Stimulated activated CD8-positive, alpha-beta memory T cell treated with anti-CD3 and anti-CD28 coated beads, Interleukin-4, amount 100 ng/mL, for 24 hours (primary cell): ENCODE results near the gene CCDC47.

Source experiments
- DNase-seq: peaks from one replicate; pipeline ENCODE4 v3.0.0-alpha.2; 2020; ENCODE audit warnings: low read depth

CCDC47 gene

GRCh38 chr17:63783522-63783921 lies 10.1 kb upstream of the CCDC47 start:
- no peak for DNase-seq

DNA sequence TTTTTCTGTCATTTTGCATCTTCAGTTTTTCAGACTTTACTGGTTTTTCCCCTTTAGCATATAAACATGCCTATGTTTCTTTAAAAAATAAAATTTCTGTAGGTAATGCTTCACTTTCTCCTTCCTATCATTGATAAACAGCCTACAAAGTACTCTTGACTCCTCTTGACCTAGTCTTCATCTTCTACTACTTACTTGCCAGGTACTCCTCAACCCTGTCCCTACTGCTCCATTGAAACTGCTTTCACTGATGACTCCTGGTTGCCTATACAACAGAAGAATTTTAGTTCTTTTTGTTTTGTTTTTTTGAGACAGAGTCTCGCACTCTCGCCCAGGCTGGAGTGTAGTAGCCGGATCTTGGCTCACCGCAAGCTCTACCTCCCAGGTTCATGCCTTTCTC lies 7.5 kb upstream of the CCDC47 start:
- DNase-seq, result no peak

DNA sequence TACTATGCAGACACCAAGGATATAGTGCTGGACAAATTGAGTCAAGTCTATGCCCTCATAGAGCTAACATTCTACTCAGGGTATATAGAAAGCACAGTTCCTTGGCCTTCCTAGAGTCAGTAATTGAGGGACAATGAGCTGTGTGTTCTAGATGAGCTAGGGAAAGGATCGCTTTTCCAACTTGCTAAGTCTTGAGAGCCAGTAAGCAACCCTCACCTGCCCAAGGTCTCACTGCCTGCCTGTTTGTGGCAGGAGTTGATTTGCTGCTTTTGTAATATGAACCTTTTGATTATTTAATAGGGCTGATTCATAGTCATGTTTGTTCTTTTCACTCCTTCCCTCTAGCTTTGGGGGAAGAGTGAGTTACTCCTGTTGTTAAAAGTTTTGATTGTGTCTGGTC lies 7.1 kb upstream of the CCDC47 start:
- DNase-seq, result no peak

GRCh38 chr17:63775420-63775819 lies 2.0 kb upstream of the CCDC47 start:
- DNase-seq, result no peak

DNA sequence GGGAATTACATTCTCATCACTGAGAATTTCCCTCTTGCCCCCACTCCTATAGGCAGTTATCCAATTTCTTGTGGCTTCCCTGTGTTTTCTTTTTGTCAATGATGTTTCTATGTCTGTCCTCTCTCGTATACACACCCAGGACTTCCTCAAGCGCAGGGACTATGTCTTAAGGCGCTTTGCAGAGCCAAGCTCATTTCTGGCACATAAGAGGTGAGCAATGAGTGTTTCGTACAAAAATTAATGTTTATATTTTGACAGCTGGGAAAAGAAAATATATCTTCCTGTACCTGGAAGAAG lies 1.5 kb upstream of the CCDC47 start:
- DNase-seq, result no peak

DNA sequence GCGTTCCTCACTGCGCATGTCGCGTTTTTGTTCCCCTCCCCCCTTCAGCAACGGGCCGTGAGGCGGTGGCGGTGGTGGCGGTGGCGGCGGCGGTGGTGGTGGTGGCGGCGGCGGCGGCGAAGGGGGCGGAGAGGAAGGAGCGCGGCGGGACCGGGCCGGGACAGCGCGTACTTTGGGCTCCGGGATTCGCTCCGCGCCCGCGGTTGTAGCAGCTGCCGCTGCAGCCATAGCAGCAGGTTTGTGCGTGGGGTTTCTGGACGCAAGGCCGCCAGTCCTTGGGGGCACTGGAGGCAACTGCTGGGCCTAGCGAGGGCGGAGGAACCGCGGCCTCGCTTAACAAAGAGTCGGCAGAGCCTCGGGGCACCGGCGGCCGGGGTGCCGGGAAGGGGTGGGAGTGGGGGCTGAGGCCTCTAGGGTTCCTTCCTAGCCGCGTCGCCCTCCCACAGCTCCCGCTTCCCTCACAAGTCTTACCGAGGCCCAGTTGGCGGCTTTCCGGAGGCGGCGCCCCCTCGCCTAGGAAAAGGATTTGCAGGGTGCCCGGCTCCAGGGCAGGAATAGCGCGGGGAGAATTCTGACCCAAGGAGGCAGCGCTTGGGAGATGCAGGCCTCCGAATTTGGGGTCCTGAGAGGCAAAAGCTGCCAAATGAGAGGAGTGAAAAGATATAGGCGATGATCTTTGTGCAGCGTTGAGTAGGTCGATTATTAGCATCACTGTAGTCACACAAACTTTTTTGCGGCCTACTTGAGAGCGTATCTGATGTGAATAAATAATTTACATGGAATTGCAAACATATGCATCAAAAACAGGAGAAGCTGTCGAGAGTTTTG lies 958 bp upstream of the CCDC47 start, which contains the start of gene DDX42:
Gene DDX42, plus strand, starts transcription at position 30 of the 828 bp plus-strand sequence. CDS start 12,880 bp downstream, outside the sequence.
- DNase-seq, result peak; percentile 83

DNA sequence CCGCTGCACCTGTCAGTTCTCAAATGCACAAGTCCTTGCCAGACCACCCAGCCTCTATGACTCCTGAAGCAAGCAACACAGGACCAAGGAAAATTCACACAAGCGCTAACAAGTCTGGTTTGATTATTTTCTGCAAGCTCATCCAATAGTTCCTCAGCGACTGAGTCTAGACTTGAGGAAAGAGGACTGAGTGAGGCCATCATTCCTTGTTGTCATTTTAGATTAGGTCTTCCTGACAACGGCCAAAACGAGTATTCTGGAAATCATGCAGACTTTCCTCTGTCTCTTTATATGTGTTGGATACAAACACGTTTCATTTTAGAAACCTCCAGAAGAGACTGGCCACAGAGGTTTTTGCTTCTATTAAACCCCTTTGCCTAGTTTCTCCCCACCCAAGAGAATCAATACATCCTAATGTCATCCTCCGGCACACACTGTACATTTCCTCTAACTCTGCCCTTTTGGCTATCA lies 561 bp downstream of the CCDC47 start:
- no peak for DNase-seq

DNA sequence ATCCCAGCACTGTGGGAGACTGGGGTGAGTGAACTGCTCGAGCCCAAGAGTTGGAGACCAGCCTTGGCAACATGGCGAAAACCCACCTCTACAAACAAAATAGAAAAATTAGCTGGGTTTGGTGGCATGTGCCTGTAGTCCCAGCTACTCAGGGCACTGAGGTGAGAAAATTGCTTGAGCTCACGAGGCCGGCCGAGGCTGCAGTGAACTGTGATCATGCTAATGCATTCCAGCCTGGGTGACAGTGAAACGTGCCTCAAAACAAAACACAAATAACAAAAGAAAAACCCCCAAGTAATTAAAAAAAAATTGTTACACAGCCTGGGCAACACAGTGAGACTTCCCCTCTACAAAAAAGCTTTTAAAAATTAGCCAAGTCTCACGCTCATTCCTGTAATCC lies 5.0 kb downstream of the CCDC47 start:
- no peak for DNase-seq

GRCh38 chr17:63766754-63767153 lies 6.6 kb downstream of the CCDC47 start:
- DNase-seq, result no peak

GRCh38 chr17:63764716-63765115 lies 8.7 kb downstream of the CCDC47 start:
- DNase-seq, result no peak

DNA sequence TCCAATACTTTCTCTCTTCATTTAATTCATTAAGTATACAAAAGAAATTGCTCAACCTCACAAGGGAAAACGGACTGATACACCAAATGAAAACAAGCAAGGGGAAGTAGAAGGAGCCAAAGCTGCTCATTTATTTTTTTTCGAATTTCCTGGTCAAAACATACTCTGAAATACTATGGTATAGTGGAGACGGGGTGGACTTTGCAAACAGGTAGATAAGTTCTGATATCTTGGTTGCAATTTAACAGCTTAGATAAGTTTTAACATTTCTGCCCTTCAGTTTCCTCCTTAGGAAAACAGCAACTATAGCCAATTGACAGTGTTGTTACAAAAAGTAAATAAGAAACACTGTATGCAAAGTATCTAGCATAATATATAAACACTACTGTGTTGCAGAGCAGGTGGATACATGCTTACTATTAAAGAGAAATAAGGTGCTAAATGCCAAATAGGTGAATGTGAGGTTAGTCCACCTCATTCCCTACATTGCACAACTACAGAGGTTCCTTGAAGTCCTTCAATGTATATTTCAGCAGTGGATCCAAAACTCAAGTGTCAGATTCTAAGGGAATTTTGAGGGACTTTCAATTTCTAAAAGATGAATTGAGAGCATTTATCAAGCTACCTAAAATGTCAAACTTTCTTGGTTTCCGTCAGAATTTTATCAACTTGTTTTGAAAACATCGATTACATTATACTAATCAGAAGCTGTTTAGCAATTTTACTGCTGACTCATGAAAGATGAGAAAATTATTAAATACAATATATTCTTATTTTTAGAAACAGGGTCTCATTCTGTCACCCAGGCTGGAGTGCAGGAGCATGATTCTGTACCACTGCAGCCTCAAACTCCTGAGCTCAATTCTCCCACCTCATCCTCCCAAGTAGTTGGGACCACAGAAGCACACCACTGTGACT lies 11.0 kb downstream of the CCDC47 start:
- DNase-seq, result no peak

GRCh38 chr17:63760771-63761539 lies 12.4 kb downstream of the CCDC47 start:
- no peak for DNase-seq

GRCh38 chr17:63758428-63758827 lies 15.0 kb downstream of the CCDC47 start:
- DNase-seq, result no peak

- no peak for DNase-seq
These were observed 19.4 kb downstream of the CCDC47 start for GRCh38 chr17:63754046-63754445.

DNA sequence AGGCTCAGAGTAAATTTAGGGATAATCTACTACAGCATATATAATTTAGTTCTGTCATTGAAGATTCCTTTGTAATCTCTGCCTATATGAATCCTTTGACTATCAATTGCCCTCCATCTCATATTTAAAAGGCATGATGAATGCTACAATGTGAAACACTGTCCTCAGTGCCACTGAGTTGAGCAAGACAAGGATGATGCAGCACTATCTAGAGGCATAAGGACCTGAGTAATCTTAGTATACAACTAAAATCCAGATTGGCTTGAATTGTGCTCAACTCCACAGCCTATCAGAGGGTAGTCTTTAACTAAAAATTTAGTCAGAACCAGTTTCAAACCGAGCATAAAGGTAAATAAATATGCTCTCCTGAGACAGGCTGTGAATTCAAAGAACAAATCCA lies 20.2 kb downstream of the CCDC47 start:
- DNase-seq, result no peak

- no peak for DNase-seq
These were observed 20.7 kb downstream of the CCDC47 start for GRCh38 chr17:63752707-63753106.

GRCh38 chr17:63751806-63752205 lies 21.6 kb downstream of the CCDC47 start:
- no peak for DNase-seq

GRCh38 chr17:63741408-63742173 lies 31.8 kb downstream of the CCDC47 start, which contains the start of gene STRADA:
TSS of gene STRADA (minus strand) at chr17:63741799. CDS start at chr17:63728369, 13,430 bp downstream.
- peak; percentile 99 for DNase-seq

DNA sequence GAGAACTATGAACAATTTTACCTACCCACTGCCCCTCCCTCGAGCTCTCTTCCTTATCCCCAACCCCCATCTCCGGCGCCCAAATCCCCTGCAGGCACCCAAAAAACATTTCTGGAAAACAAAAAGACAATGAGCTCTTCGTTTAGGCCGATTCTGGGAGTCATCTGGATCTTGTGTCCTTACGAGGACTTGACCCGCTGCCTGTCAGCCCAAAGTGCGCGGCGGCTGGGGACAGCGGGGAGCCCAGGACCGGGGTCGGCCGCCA lies 32.3 kb downstream of the CCDC47 start:
- no peak for DNase-seq

GRCh38 chr17:63740464-63741142 lies 32.8 kb downstream of the CCDC47 start:
- DNase-seq, result no peak

GRCh38 chr17:63735691-63736090 lies 37.7 kb downstream of the CCDC47 start:
- no peak for DNase-seq
